K562 (cell line): ENCODE results near the gene CBL. TPM values are rescaled to one million over a fixed set of nuclear protein-coding genes. Genes with fewer than 3 reads are reported as not detected.

Experiments used
- DPF2 ChIP-seq: fragments of 450-650 bp; IDR thresholded peaks from 2 replicates; pipeline ENCODE4 v1.6.1; 2016
- ETS1 ChIP-seq: conservative IDR thresholded peaks from 2 replicates; pipeline ENCODE4 v1.6.1; 2011; ENCODE audit warnings: low read depth, mild to moderate bottlenecking, low read length; ENCODE audit not compliant: control insufficient read depth
- MAX ChIP-seq: sonication (generic); formaldehyde crosslinking; IDR thresholded peaks from 2 replicates; pipeline ENCODE4 v1.9.0; 2022; ENCODE audit warnings: mild to moderate bottlenecking, missing genetic modification reagents
- MITF ChIP-seq: IDR thresholded peaks from 2 replicates; pipeline ENCODE4 v1.6.1; 2014; ENCODE audit warnings: antibody characterized with exemption
- NEUROD1 ChIP-seq: fragments of 150-350 bp; IDR thresholded peaks from 2 replicates; pipeline ENCODE4 v1.6.1; 2014; ENCODE audit warnings: borderline replicate concordance, low read length, low read depth; ENCODE audit not compliant: partially characterized antibody
- POLR2G ChIP-seq: fragments of 200-400 bp; formaldehyde crosslinking; IDR thresholded peaks from 2 replicates; pipeline ENCODE4 v1.6.1; 2017; ENCODE audit warnings: low read depth, mild to moderate bottlenecking, antibody characterized with exemption, low read length, moderate library complexity
- SFPQ ChIP-seq: fragments of 200-400 bp; formaldehyde crosslinking; IDR thresholded peaks from 2 replicates; pipeline ENCODE4 v1.6.1; 2017; ENCODE audit warnings: mild to moderate bottlenecking, low read depth, low read length, moderate library complexity
- SNAPC5 ChIP-seq: fragments of 250-450 bp; sonication (Bioruptor Pico); IDR thresholded peaks from 2 replicates; pipeline ENCODE4 v1.8.0; 2021; ENCODE audit warnings: moderate library complexity, mild to moderate bottlenecking, inconsistent platforms
- SREBF2 ChIP-seq: sonication (generic); formaldehyde crosslinking; IDR thresholded peaks from 2 replicates; pipeline ENCODE4 v1.4.0; 2020; ENCODE audit warnings: mild to moderate bottlenecking, missing genetic modification reagents
- XRCC5 ChIP-seq: fragments of 200-400 bp; formaldehyde crosslinking; IDR thresholded peaks from 2 replicates; pipeline ENCODE4 v1.6.1; 2017; ENCODE audit warnings: low read depth, mild to moderate bottlenecking, low read length
- ZBED1 ChIP-seq: IDR thresholded peaks from 2 replicates; pipeline ENCODE4 v1.6.1; 2014
- ZNF407 ChIP-seq: fragments of 450-650 bp; IDR thresholded peaks from 2 replicates; pipeline ENCODE4 v1.6.1; 2016; ENCODE audit warnings: low read depth
- ZNF76 ChIP-seq: fragments of 250-450 bp; sonication (Bioruptor Pico); IDR thresholded peaks from 2 replicates; pipeline ENCODE4 v1.4.0; 2020; ENCODE audit warnings: mild to moderate bottlenecking, moderate library complexity, borderline replicate concordance
- polyA plus RNA-seq, 8 experiments: library from polyadenylated mRNA; depleted of rRNA in 4 of 8; stranded (reverse) in 5 of 8; unstranded in 3 of 8; fragments of >200 nt; fragmentation: Nextera tagmentation in 2 of 8; fragmentation: Illumina TruSeq in 1 of 8; extraction: Ambion mirVana in 2 of 8; extraction: Trizol in 1 of 8; gene quantifications; 2 replicates each; pipeline versions ENCODE4 v1.2.1 to v1.2.3, GENCODE V29; 2011 to 2014; ENCODE audit warnings: inconsistent platforms in 1 of 8, missing spikeins in 1 of 8
- total RNA-seq, 7 experiments: library from RNA; depleted of rRNA in 6 of 7; stranded (reverse); fragments of >200 nt in 6 of 7; fragmentation: Illumina TruSeq in 2 of 7; extraction: Trizol in 2 of 7; gene quantifications; 2 replicates each; pipeline versions ENCODE4 v1.2.1 to v1.2.3, GENCODE V29; 2011 to 2021; ENCODE audit warnings: low replicate concordance in 1 of 7

Gene CBL
- total and polyA plus RNA-seq, 9 of the 15 experiments (the other 6 are each of a cell fraction or from before 2014, with no cell fraction given) = 3.2 to 24.9 (median 9.9) TPM

GRCh38 chr11:119334174-119334930 is 128.2 kb downstream of the CBL start, which contains the start of gene RNF26 (continued):
- TF ChIP-seq ZNF407 (0 out of 2 replicates have a peak, but pooled peaks have one; percentile 18), SFPQ (no peak), NEUROD1 (peak; percentile 64), MAX (0 out of 2 replicates have a peak, but pooled peaks have one; percentile 28), ZNF76 (CRISPR knock-in tag) (no peak), DPF2 (no peak), POLR2G (peak; percentile 84), SNAPC5 (CRISPR knock-in tag) (no peak), SREBF2 (no peak), ZBED1 (no peak), ETS1 (0 out of 2 replicates have a peak, but pooled peaks have one; percentile 57), MITF (no peak), XRCC5 (no peak)
